Smooth muscle cell of the brain vasculature (primary cell): ENCODE measurements around the gene ACACB.

ENCODE experiments used
- DNase-seq: peaks from one replicate; pipeline ENCODE4 v3.0.0-alpha.2; 2012; ENCODE audit warnings: low read depth, low spot score

The ACACB gene

DNA sequence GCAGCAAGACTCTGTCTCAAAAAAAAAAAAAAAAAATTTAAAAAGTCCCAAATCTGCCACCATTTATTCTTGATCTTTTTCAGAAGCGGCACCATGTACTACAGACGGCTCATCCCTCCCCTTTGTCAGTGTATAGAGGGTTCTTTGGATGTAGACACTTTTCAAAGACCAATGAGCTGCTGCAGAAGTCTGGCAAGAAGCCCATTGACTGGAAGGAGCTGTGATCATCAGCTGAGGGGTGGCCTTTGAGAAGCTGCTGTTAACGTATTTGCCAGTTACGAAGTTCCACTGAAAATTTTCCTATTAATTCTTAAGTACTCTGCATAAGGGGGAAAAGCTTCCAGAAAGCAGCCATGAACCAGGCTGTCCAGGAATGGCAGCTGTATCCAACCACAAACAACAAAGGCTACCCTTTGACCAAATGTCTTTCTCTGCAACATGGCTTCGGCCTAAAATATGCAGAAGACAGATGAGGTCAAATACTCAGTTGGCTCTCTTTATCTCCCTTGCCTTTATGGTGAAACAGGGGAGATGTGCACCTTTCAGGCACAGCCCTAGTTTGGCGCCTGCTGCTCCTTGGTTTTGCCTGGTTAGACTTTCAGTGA lies 6.5 kb upstream of the ACACB start:
- DNase-seq, result no peak

DNA sequence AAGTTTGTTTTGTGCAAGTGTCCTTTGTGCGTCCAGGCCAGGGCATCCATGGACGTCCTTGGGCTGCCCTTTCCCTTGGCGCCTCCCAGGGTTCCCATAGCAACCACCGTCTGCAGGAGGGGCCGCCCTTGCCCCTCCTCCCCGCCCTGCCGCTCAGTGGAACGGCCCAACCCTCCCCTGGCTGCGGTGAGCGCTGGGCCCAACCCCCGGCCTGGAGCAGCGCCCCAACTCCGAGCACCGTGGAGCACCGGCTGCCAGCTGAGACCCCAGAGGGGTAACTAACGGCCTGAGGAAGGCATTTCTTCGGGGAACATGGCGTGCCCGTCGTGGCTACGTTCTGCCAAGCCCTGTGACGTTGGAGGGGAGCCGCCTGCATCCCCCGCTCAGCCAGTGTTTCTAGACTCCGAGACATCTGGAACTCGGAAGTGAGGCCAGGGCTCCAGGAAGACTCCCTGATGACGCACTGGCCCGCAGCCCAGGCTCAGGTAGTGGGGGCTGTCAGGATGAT lies 5.3 kb upstream of the ACACB start:
- no peak for DNase-seq

DNA sequence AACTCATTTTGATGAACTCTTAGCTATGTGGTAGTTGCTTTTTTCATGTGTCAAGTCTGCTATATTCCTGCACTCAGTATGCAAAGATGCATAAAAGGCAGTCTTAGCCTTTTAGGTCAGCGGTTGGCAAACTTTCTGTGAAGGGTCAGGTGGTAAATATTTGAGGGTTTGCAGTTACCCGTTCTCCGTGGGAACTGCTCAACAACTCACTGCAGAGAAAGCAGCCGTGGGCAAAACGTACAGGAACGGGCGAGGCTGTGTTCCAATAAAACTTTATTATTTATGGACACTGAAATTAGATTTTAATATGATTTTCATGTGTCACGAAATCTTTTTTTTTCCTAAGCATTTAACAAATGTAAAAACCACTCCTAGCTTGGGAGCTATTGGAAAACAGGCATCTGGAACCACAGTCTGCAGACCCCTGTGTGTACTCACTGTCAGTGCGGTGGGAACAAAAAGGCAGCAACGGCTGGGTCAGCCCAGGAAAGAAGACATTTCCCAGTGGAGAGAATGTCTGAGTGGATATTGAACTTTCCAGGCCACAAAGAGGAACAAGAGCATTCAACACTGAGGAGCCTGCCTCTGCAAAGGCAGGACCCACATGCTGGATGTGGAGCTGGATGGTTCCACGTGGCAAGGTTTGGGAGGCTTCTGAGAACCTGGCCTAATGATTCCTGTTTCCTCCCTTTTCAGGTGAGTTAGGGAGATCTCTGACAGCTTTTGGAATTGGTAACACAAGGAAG lies 3.5 kb upstream of the ACACB start:
- no peak for DNase-seq

DNA sequence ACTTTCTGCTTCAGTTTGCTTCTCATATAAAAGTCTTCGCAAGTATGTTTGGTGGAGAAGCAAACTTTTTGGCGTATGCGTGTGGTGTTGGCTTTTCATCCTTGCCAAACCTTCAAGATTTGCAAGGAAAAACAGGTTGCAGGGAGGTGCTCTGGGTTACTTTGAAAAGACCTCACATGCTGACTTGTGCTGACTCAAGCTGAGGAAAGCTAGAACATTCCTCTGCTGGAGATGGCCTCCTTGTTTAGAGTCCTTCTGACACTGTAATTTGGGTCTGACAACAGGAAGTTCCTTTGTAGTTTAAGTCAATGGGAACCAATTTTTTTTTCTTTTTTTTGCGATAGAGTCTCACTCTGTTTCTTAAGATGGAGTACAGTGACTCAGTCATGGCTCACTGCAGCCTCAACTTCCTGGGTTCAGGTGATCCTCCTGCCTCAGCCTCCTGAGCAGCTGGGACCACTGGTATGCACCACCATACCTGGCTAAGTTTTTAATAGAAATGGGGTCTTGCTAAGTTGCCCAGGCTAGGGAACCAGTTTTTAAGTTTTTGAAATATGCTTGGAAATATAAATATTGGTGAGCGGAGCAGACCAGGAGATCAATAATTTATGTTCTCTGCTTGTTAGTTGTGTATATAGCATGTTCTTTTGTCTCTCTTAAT lies 2.6 kb upstream of the ACACB start:
- DNase-seq, result no peak

DNA sequence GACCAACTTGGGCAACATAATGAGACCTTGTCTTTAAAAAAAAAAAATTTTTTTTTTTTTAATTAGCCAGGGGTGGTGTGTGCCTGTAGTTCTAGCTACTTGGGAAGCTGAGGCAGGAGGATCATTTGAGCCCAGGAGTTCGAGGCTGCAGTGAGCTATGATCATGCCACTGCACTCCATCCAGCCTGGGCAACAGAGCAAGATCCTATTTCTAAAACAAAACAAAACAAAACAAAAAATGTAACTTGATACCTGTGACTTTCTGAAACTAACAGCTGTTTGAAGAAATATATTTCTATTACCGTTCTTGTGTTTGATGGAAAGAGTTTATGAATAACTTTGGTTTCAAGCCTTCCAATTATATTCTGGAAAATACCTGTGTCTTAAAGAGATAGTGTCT lies 1.7 kb upstream of the ACACB start:
- no peak for DNase-seq

DNA sequence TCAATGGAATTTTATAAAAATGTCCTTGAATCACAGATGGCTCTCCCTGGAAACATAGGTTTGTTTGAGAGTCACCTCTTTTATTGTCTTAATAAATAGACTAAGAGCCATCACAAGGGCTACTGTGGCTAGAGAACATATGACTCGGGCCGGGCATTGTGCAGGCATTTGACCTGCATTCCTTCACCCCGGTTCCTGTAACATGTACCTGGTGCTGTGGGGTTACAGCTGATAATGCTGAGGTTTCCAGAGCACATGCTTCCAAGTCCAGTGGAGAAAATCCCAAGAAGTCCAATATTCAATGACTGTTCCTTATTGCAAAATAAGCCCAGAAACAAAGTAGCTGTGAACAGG lies 1.0 kb upstream of the ACACB start:
- DNase-seq, result no peak

DNA sequence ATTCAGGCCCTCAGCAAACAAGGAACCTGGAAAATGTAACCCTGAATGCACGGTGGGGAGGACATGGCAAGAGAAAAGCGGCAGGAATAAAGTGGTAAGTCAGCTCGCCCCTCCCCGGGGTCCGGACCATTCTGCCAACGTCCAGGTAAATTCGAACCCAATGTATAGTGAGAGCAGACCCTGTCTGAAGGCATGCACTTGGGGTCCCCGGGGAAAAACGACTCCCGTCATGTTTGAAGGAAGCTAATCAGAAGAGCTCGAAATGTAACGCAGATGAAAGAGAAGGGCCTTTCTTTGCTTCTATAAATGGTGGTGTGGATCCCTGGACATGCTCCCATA lies 193 bp downstream of the ACACB start:
- no peak for DNase-seq

DNA sequence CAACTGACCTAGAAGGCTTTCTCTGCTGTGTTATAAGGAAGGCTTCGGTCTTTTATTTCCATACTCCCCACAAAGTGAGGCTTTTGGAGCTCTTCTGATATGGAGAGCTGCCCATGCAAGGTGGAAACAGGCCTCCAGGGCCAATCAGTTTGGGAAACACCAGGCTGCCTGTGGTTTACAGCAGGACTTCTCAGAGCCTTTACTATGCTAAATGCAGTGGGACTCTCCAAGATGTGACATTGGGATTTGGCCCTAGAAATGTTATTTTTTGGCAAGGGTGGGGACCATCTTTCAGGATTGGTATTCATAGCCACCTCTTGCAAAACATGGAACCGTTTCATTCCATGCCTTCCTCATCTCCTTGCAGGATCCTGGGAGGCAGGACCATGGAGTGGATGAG lies 3.7 kb downstream of the ACACB start:
- no peak for DNase-seq

DNA sequence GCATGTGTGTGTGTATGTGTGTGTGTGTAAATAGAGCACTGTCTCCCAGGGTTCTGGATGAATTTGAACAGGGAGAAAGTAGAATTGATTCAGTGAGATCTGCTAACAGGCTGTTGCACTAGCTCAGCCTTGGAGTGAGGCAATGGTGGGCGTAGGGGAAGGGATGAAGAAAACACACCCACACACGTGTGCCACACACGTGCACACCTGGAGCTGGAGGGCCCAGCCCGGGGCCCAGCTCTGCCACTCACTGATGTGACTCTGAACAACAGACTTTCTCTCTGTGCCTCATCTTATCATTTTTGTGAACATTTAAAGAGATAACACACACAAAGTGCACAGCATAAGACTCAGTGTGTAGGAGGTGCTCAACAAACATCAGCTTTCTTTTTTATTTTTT lies 4.2 kb downstream of the ACACB start:
- no peak for DNase-seq

DNA sequence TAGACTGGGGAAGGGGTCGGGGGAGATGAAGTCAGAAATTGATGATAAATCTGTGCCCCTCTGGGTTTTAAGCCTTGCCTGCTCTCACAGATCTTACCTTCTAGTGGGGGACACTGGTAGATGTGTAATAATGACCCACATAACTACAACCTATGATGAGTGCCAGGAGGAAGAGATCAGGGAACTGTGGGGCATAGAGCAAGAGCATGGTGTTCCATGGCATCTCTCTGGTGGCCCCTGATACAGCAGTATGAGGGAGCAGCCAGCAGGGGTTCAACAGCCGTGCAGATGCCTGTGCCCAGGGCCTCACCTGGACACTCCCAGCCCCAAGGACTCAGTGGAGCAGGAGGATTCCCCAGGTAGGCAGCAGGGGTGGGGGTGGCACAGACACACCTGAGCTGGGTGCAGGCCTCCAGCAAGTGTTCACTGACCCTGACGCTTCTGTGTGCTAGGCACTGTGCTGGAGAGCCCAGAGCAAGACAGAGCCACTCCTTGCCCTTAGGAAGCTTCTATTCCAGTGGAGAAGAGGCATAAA lies 5.0 kb downstream of the ACACB start:
- DNase-seq, result no peak

DNA sequence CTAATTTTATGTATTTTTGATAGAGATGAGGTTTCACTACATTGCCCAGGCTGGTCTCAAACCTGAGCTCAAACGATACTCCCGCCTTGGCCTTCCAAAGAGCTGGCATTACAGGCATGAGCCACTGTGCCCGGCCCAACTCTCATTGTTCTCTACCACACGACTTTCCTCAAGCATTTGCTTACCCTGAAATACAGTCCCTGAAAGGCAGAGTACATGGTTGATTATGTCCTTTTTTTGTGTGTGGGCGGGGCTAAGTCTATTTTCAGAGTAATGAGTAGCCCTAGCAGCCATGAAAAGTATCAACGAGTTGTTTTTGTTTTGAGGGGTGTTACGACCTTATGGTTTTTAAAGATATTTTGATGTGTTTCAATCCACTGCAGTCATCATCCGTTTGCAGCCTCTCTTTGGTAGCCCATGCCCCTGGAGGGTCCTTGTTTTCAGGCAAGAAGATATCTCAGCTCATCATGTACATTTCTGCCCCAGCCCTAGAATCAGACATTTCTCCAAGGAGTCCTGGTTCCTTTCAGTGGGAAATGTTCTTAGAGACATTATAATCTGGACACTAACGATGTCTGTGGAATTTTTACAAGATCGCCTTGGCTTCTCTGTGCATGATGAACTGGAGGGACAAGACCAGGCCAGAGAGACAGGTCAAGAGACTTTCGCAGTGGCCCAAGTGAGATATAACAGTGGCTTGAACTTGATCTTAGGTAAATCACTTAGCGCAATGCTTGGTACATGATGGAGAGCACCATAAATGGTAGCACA lies 8.7 kb downstream of the ACACB start:
- DNase-seq, result no peak

DNA sequence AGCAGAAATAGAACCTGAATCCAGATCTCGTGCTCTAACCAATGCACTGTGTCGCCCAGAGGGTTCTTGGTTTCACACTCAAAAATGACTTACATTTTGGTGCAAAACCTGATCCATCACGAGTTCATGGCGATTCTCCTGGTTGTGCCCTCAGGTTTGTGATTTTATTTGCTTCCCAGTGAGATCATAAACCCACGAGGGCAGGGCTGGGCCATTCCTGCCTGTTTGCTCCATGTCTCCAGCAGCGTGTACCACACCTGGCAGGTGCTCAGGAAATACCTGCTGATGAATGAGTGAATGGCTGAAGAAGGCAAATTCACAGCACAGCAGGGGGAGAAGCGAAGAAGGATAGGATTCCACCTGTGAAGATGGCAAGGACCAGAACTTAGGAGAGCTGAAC lies 9.4 kb downstream of the ACACB start:
- no peak for DNase-seq

DNA sequence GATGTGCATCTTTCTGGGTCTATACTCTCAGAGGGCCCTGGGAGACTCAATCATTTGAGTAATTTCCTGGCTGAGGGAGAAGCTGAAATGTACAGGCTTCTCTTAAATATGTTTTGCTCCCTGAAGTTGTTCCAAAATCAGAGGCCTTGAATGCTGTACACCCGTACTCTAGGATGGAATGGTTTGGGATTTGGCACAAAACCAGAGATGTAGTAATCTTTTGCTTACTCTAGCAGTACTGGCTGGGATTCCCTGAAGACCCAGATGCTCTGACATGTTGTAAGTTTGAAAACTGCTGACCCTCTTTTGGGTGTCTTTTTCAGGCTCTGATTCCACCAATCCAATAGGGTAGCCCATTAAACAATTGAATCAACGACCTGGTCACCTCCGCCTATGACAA lies 10.4 kb downstream of the ACACB start:
- DNase-seq, result no peak

DNA sequence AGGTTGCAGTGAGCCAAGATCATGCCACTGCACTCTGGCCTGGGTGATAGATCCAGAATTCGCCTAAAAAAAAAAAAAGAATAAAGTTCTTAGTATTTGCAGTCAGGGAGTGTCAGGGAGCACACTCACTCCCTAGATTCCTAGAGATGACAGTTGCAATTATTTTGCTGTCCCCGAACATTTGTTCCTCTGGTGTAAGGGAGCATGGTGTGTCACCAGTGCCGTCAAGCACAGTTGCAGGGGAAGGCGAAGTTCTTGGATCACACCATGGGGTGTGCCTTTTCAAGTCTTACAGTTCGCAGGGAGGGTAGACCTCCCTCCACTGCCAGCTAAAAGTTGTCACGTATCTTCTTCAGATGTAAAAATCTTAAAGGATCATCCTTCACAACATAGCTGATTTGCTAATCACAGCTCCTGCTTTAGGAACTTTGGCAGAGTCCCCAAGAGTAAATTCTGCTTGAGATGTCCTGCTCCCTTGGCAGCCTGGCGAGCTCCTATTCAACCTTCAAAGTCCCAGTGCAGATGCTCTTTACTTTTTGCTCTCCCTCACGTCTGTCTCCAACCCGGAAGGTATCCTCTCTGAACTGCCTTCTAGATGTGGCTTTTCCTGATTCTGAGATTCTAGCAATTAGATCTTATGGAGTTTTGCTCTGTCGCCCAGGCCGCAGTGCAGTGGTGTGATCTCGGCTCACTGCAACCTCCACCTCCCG lies 11.3 kb downstream of the ACACB start:
- no peak for DNase-seq

DNA sequence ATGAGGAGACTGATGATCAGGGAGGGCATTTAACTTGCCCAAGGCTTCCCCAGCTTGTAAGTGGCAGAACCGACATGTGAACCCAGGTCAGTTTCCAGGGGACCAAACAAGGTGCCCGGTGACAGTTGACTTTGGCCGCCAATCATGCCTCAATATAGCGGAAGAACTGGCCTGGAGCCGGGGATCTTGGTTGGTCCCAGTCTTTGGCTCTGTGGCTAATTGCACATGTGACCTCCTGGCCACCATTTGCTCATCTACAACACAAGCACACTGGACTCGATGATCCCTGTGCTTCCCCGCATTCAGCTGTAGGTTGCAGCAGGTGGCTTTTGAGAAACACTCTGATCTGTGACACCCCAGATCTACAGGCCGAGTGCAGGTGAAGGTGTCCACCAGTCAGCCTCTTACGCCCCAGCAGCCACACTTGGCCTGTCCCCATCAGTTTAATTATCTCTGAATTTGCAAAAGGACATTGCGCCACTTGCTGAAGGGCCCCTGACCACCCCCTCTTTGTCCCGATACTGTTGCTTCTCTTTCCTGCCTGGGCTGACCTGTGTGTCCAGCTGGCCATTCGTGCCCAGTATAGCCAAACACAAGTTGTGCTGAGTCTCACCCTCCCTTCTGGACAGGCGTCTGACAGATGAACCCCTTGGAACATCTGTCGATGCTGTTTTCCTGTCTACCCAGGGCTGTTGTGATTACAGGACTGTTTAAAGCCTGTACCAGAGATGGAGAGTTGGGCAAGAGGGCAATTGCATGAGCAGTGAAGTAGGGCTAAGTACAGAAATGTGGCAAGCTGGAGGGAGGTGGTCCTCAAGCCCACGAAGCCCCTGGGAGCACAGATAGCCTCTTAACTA lies 14.1 kb downstream of the ACACB start:
- no peak for DNase-seq

DNA sequence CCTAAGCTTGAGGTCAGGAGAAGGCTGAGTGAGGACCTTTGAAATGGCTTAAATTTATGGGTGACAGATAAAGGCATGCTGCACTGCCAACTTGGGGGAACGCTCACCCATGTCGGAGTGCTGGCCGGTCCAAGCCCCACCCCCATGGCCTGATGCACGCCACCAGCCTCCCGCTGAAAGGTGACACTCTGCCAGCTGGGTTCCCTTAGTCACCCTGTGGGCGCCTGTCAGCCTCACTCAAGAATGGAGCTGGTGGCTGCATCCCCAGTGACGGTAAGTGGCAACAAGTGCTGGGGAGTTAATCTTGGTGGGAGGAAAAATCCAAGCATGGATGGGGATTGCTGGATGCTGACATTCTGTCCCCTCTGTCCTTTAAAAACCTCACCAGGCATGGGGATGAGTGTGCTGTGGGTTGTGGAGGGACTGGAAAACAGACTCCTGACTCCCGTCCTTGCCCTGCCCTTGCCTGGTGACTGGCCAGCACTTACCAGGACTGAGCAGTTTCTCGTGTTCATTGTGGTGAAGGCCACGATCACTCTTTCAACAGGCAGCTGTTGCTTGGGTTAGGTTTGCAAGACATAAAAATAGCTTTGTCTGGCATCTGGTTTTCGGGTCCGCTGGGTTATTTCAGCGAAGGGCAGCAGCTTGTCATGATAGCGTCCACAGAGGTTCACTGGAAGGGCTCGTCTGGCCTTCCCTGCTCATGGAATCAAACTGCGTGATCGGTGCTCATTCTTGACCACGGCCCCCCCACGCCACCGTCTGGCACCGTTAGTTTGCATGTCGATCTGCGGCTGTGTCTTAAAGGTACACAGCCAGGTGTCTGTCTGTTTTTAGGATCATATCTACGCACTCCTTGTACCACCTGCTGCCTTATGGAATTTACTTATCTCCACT lies 15.0 kb downstream of the ACACB start:
- no peak for DNase-seq

DNA sequence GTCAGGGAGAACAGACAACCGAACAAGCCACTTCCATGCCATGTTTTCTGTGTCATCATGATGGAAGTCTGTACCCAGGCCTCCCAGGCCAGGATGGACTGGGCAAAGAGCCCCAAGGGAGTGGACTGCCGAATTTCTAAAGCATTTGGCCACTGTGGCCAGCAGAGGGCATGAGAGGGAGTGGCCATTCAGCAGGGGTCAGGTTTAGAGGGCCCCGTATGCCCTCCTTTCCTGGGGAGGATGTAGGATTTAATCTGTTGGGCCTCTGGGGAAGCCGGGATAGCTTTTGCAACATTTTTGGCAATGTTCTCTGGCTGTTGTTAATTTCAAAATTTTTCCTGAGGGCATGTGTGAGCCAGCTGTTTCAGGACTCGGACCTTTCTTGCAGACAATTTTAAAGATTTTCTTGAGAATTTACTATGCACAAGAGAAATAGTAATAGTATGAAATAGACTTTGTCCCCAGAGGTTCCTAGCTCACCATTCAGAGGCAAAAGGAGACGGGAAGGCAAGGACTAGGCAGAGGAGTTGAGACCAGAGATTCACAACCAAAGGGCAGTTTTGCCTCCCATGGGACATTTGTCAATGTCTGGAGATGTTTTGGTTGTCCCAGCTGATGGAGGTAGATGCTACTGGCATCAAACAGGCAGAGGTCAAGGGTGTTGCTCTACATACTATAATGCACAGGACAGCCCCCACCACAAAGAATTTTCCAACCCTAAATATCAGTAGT lies 18.0 kb downstream of the ACACB start:
- DNase-seq, result no peak

DNA sequence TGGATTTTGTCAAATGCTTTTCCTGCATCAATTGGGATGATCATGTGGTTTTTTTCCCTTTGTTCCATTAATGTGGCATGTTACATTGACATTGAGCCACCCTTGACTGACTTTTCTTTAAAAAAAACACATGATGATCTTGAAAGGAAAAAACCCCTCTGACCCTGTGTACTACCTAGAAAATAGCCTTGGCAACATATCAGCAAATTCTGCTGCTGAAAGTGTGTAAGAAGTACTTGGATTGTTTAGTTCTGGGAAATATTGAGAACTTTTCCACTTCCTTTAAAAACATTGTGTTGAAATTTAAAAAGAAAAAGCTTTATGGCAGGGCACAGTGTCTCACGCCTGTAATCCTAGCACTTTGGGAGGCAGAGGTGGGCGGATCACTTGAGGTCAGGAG lies 20.7 kb downstream of the ACACB start:
- no peak for DNase-seq

DNA sequence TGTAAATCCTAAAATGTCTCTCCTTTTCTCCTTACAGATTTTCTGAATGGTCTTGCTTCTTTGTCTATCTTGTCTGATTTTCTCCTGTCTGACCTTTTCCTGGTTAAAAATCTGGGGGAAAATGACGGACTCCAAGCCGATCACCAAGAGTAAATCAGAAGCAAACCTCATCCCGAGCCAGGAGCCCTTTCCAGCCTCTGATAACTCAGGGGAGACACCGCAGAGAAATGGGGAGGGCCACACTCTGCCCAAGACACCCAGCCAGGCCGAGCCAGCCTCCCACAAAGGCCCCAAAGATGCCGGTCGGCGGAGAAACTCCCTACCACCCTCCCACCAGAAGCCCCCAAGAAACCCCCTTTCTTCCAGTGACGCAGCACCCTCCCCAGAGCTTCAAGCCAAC lies 23.0 kb downstream of the ACACB start:
- DNase-seq, result no peak
